Measurements from ENCODE around the gene FBXO38. TPM values are rescaled to one million over a fixed set of nuclear protein-coding genes. Genes with fewer than 3 reads are reported as not detected.

FBXO38 gene
- 36.0 and 43.9 TPM in 2 replicates for total RNA-seq (ENCODE audit: low replicate concordance)

GRCh38 chr5:148383564-148384379, at the start of gene FBXO38:
FBXO38 (plus strand) TSS chr5:148383958; CDS start chr5:148394777, 10,819 bp downstream.

GRCh38 chr5:148335259-148335658, 48.5 kb upstream of the FBXO38 start, which contains the start of gene SPINK9:
SPINK9 (plus strand) TSS chr5:148335559; CDS start chr5:148335614, 55 bp downstream.

Other genes starting within 250 kb of the FBXO38 start
- gene SPINK14, start 215.4 kb upstream of the FBXO38 start, total RNA-seq (ENCODE audit: low replicate concordance): not detected in 2 replicates
- not detected in 2 replicates for gene SPINK6, start 180.9 kb upstream of the FBXO38 start, total RNA-seq (ENCODE audit: low replicate concordance)
- not detected in 2 replicates for gene MARCOL, start 145.4 kb upstream of the FBXO38 start, total RNA-seq (ENCODE audit: low replicate concordance)
- gene SPINK13, start 115.2 kb upstream of the FBXO38 start, total RNA-seq (ENCODE audit: low replicate concordance): not detected in 2 replicates
- not detected in 2 replicates for gene SPINK7, start 71.5 kb upstream of the FBXO38 start, total RNA-seq (ENCODE audit: low replicate concordance)
- gene SPINK9, start 48.4 kb upstream of the FBXO38 start, total RNA-seq (ENCODE audit: low replicate concordance): not detected in 2 replicates